22Rv1 (cell line): ENCODE measurements around the gene CREM.

ENCODE experiments used
- CTCF ChIP-seq: fragments of 450-650 bp; IDR thresholded peaks from 2 replicates; pipeline ENCODE4 v1.5.1; 2017; ENCODE audit warnings: mild to moderate bottlenecking
- ZFX ChIP-seq: fragments of 450-650 bp; IDR thresholded peaks from 2 replicates; pipeline ENCODE4 v1.6.1; 2017; ENCODE audit warnings: antibody characterized with exemption, borderline replicate concordance

GRCh38 chr10:35091994-35092790 lies 34.5 kb upstream of the CREM start:
- TF ChIP-seq CTCF (no peak), ZFX (no peak)
